ENCODE results near the gene MAP3K9. TPM values are rescaled to one million over a fixed set of nuclear protein-coding genes. Genes with fewer than 3 reads are reported as not detected.

MAP3K9 gene
- total and polyA plus RNA-seq, 5 donors = 1.4 to 2.5 (median 1.9) TPM

DNA sequence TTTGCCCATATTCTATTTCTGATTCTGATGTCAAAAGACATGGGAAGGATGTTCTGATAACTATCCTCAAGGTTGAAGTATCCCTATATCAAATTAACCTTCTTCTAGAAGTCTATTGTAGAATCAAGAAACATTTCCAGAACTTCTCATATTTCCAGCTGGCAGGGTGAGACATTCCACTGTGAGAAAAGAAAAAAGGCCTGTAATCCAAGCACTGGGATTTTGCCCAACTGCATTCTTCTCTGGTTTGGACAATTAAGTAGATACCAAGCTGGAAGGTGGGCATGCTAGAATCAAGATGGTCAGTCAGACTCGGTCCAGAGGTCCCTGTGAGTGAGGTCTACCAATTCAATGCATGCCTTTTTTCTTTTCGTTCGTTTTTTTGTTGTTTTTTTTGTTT, 60.9 kb downstream of the MAP3K9 start:
- Histone ChIP-seq H3K9me3 (ENCODE audit: control insufficient read depth, low read length) (no peaks in the 10 kb centered on the region), H3K27me3 (ENCODE audit: control insufficient read depth, insufficient read depth) (no peaks in the 10 kb centered on the region), H3K27ac (ENCODE audit: low read length) (no peak overlapping the region), H3K4me1 (ENCODE audit: control insufficient read depth, insufficient read depth, low read length) (no peaks in the 10 kb centered on the region), H3K4me3 (ENCODE audit: low read length) (no peak overlapping the region)
- no peak for DNase-seq
- WGBS = 84% methylated on average over 3 of the region's 3 CpGs
- intact Hi-C loops (cut with DNase I) = no loop called here
- no peak for ATAC-seq

GRCh38 chr14:70744641-70745040, 64.7 kb downstream of the MAP3K9 start:
- Histone ChIP-seq H3K9me3 (ENCODE audit: control insufficient read depth, low read length) (no peaks in the 10 kb centered on the region), H3K4me3 (ENCODE audit: low read length) (no peak overlapping the region), H3K27me3 (ENCODE audit: control insufficient read depth, insufficient read depth) (no peaks in the 10 kb centered on the region), H3K4me1 (ENCODE audit: control insufficient read depth, insufficient read depth, low read length) (no peaks in the 10 kb centered on the region), H3K27ac (ENCODE audit: low read length) (no peak overlapping the region)
- ATAC-seq (no peak), DNase-seq (no peak)
- 73% methylated on average over 2 of the region's 2 CpGs for WGBS
- intact Hi-C loops (cut with DNase I) = no loop called here

- intact Hi-C loops (cut with DNase I) = no loop called here
- H3K27ac ChIP-seq (ENCODE audit: low read length) = no peak overlapping the region
- ATAC-seq (no peak), DNase-seq (no peak)
- 90% methylated on average over 14 of the region's 14 CpGs for WGBS
- no peaks in the 10 kb centered on the region for H3K4me1 ChIP-seq (ENCODE audit: control insufficient read depth, insufficient read depth, low read length)
- no peaks in the 10 kb centered on the region for H3K9me3 ChIP-seq (ENCODE audit: control insufficient read depth, low read length)
- no peaks in the 10 kb centered on the region for H3K27me3 ChIP-seq (ENCODE audit: control insufficient read depth, insufficient read depth)
- no peak overlapping the region for H3K4me3 ChIP-seq (ENCODE audit: low read length)
Observed at GRCh38 chr14:70742316-70742715, 67.0 kb downstream of the MAP3K9 start.

DNA sequence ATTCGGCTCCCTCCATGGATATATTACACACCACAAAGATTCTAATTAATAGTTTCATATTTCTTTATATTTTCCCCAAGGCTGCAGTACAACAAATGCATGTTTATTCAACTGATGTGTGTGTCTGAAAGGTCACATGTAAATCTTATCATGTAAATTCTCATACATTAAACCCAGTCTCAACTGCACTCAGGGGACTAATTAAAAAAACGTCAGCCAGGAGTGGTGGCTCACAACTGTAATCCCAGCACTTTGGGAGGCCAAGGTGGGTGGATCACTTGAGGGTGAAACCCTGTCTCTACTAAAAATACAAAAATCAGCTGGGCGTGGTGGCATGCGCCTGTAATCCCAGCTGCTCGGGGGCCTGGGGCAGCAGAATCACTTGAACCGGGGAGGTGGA, 67.8 kb downstream of the MAP3K9 start:
- no peaks in the 10 kb centered on the region for H3K9me3 ChIP-seq (ENCODE audit: control insufficient read depth, low read length)
- no peaks in the 10 kb centered on the region for H3K27me3 ChIP-seq (ENCODE audit: control insufficient read depth, insufficient read depth)
- ATAC-seq = no peak
- no peak overlapping the region for H3K4me3 ChIP-seq (ENCODE audit: low read length)
- 59% methylated on average over 6 of the region's 6 CpGs for WGBS
- no peaks in the 10 kb centered on the region for H3K4me1 ChIP-seq (ENCODE audit: control insufficient read depth, insufficient read depth, low read length)
- intact Hi-C loops (cut with DNase I) = no loop called here
- no peak for DNase-seq
- no peak overlapping the region for H3K27ac ChIP-seq (ENCODE audit: low read length)

DNA sequence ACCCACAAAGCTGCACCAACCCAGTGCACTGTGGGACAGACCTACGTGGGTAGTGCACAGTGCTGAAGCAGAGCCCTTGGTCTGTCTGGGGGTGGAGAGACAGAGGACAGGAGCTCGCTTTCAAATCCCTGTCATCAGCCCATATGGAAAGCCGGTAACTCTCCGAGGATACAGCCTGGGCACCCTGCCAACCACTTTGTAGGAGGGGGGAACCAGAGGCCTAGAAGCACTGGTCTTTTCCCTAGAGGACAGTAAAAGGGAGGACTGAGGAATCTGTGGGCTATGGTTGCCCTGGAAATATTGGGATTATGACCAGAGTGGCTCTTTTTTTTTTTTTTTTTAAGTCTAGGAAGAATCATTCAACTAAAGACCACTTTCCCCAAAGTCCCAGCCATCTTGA, 74.3 kb downstream of the MAP3K9 start:
- ATAC-seq = no peak
- intact Hi-C loops (cut with DNase I) = no loop called here
- no peaks in the 10 kb centered on the region for H3K27me3 ChIP-seq (ENCODE audit: control insufficient read depth, insufficient read depth)

GRCh38 chr14:70731447-70732239, 77.7 kb downstream of the MAP3K9 start:
- Histone ChIP-seq H3K4me1 (ENCODE audit: control insufficient read depth, insufficient read depth, low read length) (peaks cover 9% of the 10 kb centered on the region), H3K4me3 (ENCODE audit: low read length) (no peak overlapping the region), H3K27me3 (ENCODE audit: control insufficient read depth, insufficient read depth) (no peaks in the 10 kb centered on the region), H3K9me3 (ENCODE audit: control insufficient read depth, low read length) (no peaks in the 10 kb centered on the region), H3K27ac (ENCODE audit: low read length) (no peak overlapping the region)
- WGBS = 82% methylated on average over 7 of the region's 7 CpGs
- no peak for ATAC-seq
- no peak for DNase-seq
- intact Hi-C loops (cut with DNase I) = no loop called here

More for the DNA sequence above, 74.3 kb downstream of the MAP3K9 start:
- Histone ChIP-seq H3K9me3 (ENCODE audit: control insufficient read depth, low read length) (no peaks in the 10 kb centered on the region), H3K4me1 (ENCODE audit: control insufficient read depth, insufficient read depth, low read length) (peaks cover 2% of the 10 kb centered on the region), H3K4me3 (ENCODE audit: low read length) (no peak overlapping the region), H3K27ac (ENCODE audit: low read length) (no peak overlapping the region)
- 19% methylated on average over 4 of the region's 4 CpGs for WGBS
- DNase-seq = peak in 1 of 3 donors; percentile 61

DNA sequence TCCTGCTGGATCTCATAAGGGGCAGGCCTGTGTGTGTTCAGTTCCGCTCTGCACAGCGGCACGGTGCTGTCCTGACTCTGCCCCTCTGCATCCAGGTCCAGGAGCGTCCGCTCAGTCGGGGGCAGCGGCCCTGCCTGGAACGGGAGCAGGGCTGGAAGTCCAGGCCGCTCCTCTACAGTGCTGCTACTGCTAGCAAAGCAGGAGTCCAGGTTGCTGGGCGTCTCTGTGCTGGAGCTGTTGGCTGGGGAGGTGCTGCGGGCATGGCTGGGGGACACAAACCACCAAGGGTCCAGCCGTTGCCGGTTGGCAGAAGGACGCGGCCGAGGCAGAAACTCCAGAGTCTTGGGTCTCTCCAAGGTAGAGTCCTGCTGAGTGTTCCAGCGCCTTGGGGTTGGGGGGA, 78.9 kb downstream of the MAP3K9 start:
- no peak overlapping the region for H3K27ac ChIP-seq (ENCODE audit: low read length)
- no peaks in the 10 kb centered on the region for H3K27me3 ChIP-seq (ENCODE audit: control insufficient read depth, insufficient read depth)
- no peaks in the 10 kb centered on the region for H3K9me3 ChIP-seq (ENCODE audit: control insufficient read depth, low read length)
- 95% methylated on average over 17 of the region's 17 CpGs for WGBS
- no peak overlapping the region for H3K4me3 ChIP-seq (ENCODE audit: low read length)
- peaks cover 9% of the 10 kb centered on the region for H3K4me1 ChIP-seq (ENCODE audit: control insufficient read depth, insufficient read depth, low read length)
- ATAC-seq (no peak), DNase-seq (peak in 1 of 3 donors; percentile 38)
- intact Hi-C loops (cut with DNase I) = no loop called here

DNA sequence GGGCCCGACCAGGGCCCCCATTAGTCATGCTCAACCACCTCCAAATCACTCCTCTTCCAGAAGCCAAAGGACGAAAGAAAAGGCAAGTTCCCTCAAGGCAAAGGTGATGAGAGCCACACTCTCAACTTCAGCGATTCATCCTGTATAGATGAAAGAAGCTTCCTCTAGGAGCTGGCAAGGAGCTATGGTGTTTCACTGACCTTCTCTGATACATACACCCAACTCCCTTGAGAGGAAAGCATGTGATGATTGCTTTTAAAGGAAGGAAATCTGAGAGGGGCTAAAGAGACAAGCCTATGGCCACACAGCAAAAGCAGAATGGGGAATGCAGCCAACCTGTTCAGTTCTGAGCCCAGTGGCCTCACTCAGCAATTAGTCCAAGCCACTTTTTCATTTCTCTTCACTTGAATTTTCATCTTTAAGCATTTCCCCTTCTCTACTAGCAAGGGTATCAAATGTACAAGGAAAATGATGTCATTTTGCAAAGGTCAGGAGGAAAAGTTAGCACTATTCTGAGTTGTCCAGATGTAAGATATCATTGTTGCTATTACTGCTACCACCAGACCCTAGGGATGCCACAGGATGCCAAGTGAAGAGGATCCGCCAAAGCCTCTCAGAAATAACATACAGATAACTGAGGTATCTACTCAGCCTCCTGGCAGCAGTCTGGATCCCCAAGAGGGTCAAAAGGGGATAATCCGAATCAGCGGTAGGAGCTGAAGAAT, 82.5 kb downstream of the MAP3K9 start:
- Histone ChIP-seq H3K4me1 (ENCODE audit: control insufficient read depth, insufficient read depth, low read length) (peaks cover 7% of the 10 kb centered on the region), H3K27me3 (ENCODE audit: control insufficient read depth, insufficient read depth) (no peaks in the 10 kb centered on the region), H3K9me3 (ENCODE audit: control insufficient read depth, low read length) (no peaks in the 10 kb centered on the region), H3K4me3 (ENCODE audit: low read length) (no peak overlapping the region), H3K27ac (ENCODE audit: low read length) (no peak overlapping the region)
- ATAC-seq = peak; percentile 47 to 62
- intact Hi-C loops (cut with DNase I) = no loop called here
- DNase-seq = no peak
- 22% methylated on average over 6 of the region's 6 CpGs for WGBS

- intact Hi-C loops (cut with DNase I) = no loop called here
- no peaks in the 10 kb centered on the region for H3K27me3 ChIP-seq (ENCODE audit: control insufficient read depth, insufficient read depth)
- 88% methylated on average over 6 of the region's 6 CpGs for WGBS
Observed at GRCh38 chr14:70724944-70725343, 84.4 kb downstream of the MAP3K9 start.

GRCh38 chr14:70724110-70724509, 85.2 kb downstream of the MAP3K9 start:
- intact Hi-C loops (cut with DNase I) = no loop called here
- 83% methylated on average over 3 of the region's 3 CpGs for WGBS

More at GRCh38 chr14:70724944-70725343, 84.4 kb downstream of the MAP3K9 start:
- Histone ChIP-seq H3K4me1 (ENCODE audit: control insufficient read depth, insufficient read depth, low read length) (peaks cover 7% of the 10 kb centered on the region), H3K9me3 (ENCODE audit: control insufficient read depth, low read length) (no peaks in the 10 kb centered on the region), H3K4me3 (ENCODE audit: low read length) (no peak overlapping the region), H3K27ac (ENCODE audit: low read length) (no peak overlapping the region)
- ATAC-seq (no peak), DNase-seq (no peak)

GRCh38 chr14:70723276-70723675, 86.0 kb downstream of the MAP3K9 start:
- DNase-seq (no peak), ATAC-seq (no peak)
- intact Hi-C loops (cut with DNase I) = no loop called here
- no peak overlapping the region for H3K27ac ChIP-seq (ENCODE audit: low read length)
- no peak overlapping the region for H3K4me3 ChIP-seq (ENCODE audit: low read length)
- no peaks in the 10 kb centered on the region for H3K9me3 ChIP-seq (ENCODE audit: control insufficient read depth, low read length)
- peaks cover 7% of the 10 kb centered on the region for H3K4me1 ChIP-seq (ENCODE audit: control insufficient read depth, insufficient read depth, low read length)
- 79% methylated on average over 5 of the region's 5 CpGs for WGBS
- no peaks in the 10 kb centered on the region for H3K27me3 ChIP-seq (ENCODE audit: control insufficient read depth, insufficient read depth)

More at GRCh38 chr14:70724110-70724509, 85.2 kb downstream of the MAP3K9 start:
- ATAC-seq = no peak
- no peak overlapping the region for H3K4me3 ChIP-seq (ENCODE audit: low read length)
- H3K9me3 ChIP-seq (ENCODE audit: control insufficient read depth, low read length) = no peaks in the 10 kb centered on the region
- peaks cover 7% of the 10 kb centered on the region for H3K4me1 ChIP-seq (ENCODE audit: control insufficient read depth, insufficient read depth, low read length)
- DNase-seq = no peak
- H3K27me3 ChIP-seq (ENCODE audit: control insufficient read depth, insufficient read depth) = no peaks in the 10 kb centered on the region
- no peak overlapping the region for H3K27ac ChIP-seq (ENCODE audit: low read length)
